Breast epithelium (tissue), 3 donors: ENCODE data around the gene LHFPL2.

Experiments used
- CTCF ChIP-seq, 3 donors: fragments of 450-650 bp; IDR thresholded peaks; one replicate each; pipeline ENCODE4 v1.5.1; 2016 to 2017; ENCODE audit warnings: antibody characterized with exemption in 3 of 3, mild to moderate bottlenecking in 3 of 3, moderate library complexity in 3 of 3
- POLR2A ChIP-seq: fragments of 450-650 bp; IDR thresholded peaks from one replicate; pipeline ENCODE4 v1.6.1; 2016; ENCODE audit warnings: antibody characterized with exemption, mild to moderate bottlenecking, moderate library complexity
- POLR2AphosphoS5 ChIP-seq, 3 donors: sonication (generic); formaldehyde crosslinking; IDR thresholded peaks; one replicate each; pipeline ENCODE4 v1.6.1; 2017; ENCODE audit warnings: antibody characterized with exemption in 3 of 3

DNA sequence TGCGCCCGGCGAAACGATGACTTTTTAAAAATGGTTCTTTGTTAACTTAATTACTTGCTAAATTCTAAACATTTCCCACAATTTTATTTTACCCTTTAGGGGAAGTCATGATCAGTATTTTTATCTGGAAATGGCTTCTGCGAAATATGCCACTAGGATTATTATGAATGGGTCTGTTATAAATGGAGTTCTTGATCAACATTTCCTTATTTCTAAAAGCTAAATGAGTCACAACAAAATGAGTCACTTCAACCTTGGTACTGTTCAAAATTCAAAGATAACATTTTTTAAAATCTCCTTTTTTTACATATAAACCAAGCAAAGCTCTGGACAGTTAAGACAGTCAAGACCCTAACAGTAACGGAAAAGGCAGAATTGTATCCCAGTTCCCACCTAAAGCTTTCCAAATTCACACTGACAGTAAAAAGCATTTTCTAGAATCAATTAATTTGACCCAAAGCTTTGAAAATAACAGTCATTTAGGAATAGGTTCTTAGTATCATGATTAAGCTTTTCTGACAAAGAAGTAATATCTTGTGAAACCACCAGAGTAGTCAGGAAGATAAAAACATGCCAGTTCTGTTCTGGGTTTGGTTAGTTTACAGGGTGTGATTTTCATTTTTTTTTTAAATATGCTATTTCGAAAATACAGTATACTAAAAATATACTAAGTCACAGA lies 81.7 kb downstream of the LHFPL2 start:
- no peak for TF ChIP-seq POLR2AphosphoS5 (IDR thresholded peaks at IDR 0.05)
- no peak for TF ChIP-seq CTCF (IDR thresholded peaks at IDR 0.05)
- TF ChIP-seq POLR2A: no peak
